T47D (cell line): Measurements from ENCODE around the gene NCSTN.
"Not testable (repeated sequence)": the region's sequence is repeated elsewhere in the genome, so short reads cannot be mapped to it uniquely, and the experiment has no call there.

Source experiments
- DNase-seq, 2 experiments: peaks; one replicate each; pipeline versions ENCODE4 v3.0.0 to v3.0.0-alpha.2; 2011 to 2012; ENCODE audit warnings: low read depth in 1 of 2, low spot score in 1 of 2
- JUND ChIP-seq: IDR thresholded peaks from 2 replicates; pipeline ENCODE4 v1.6.1; 2012; ENCODE audit warnings: low read depth
- in situ Hi-C: cut with HindIII; loops from 2 replicates; pipeline ENCODE4 v1.10.0; 2016; ENCODE audit warnings: low sequenced_read_pairs, low pct_unique_long_range_greater_than_20kb

NCSTN gene

GRCh38 chr1:160367934-160368923 is 25.0 kb downstream of the NCSTN start:
- in situ Hi-C loops = no loop called here

DNA sequence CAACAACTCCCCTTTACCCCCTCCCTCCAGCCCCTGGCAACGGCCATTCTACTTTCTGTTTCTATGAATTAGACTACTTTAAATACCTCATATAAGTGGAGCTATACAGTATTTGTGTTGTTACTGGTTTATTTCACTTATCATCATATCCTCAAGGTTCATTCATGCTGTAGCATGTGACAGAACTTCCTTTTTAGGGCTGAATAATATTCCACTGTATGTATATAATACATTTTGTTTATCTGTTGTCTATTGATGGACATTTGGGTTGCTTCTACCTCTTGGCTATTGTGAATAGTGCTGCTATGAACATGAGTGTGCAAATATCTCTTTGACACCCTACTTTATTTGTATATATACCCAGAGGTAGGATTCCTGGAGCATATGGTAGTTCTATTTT is 25.9 kb downstream of the NCSTN start:
- DNase-seq = no peak
- in situ Hi-C loops = no loop called here
- TF ChIP-seq JUND = no peak

More at GRCh38 chr1:160367934-160368923, 25.0 kb downstream of the NCSTN start:
- no peak for DNase-seq
- no peak for TF ChIP-seq JUND

DNA sequence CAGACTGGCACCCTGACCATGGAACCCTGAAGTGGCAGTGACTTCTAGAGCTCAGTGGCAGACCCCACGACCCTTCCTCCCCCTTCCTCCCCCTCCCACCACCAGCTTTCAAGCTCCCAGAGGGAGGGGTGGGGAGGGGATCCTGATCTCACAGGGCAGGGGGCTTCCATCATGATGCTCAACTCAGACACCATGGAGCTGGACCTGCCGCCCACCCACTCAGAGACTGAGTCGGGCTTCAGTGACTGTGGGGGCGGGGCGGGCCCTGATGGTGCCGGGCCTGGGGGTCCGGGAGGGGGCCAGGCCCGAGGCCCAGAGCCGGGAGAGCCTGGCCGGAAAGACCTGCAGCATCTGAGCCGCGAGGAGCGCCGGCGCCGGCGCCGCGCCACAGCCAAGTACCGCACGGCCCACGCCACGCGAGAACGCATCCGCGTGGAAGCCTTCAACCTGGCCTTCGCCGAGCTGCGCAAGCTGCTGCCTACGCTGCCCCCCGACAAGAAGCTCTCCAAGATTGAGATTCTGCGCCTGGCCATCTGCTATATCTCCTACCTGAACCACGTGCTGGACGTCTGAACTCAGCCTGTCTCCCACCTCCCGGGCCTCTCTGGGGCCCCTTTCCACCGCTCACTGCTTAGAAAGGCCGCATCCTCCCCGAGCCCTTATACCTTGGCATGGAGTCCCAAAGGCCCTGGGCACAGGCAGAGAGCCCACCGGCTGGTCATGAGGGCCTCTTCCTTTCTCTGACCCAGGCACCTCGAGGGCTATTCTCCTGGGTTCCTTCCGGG is 27.6 kb downstream of the NCSTN start:
- no peak for TF ChIP-seq JUND
- in situ Hi-C loops = no loop called here
- no peak for DNase-seq

DNA sequence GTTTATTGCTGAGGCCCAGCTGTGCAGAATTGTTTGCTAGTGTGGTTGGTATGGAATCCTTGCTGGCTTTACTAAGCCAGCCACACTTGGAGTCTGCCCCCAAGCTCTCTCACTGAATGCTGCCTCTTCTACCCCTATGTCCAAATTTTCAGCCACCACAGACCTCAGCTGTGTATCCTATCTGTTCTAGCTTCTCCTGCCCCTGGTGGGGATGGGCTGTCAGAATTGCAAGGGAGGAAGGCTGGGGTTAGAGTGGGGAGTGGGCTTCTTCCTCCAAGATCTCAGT is 28.1 kb downstream of the NCSTN start:
- in situ Hi-C loops = no loop called here
- no peak for DNase-seq
- no peak for TF ChIP-seq JUND

GRCh38 chr1:160371756-160372155 is 28.6 kb downstream of the NCSTN start:
- in situ Hi-C loops = no loop called here
- DNase-seq = no peak
- TF ChIP-seq JUND = no peak

- TF ChIP-seq JUND = no peak
- DNase-seq = peak in 1 of 2 experiments; percentile 31
- in situ Hi-C loops = no loop called here
These were observed 30.5 kb downstream of the NCSTN start for GRCh38 chr1:160373696-160374095.

DNA sequence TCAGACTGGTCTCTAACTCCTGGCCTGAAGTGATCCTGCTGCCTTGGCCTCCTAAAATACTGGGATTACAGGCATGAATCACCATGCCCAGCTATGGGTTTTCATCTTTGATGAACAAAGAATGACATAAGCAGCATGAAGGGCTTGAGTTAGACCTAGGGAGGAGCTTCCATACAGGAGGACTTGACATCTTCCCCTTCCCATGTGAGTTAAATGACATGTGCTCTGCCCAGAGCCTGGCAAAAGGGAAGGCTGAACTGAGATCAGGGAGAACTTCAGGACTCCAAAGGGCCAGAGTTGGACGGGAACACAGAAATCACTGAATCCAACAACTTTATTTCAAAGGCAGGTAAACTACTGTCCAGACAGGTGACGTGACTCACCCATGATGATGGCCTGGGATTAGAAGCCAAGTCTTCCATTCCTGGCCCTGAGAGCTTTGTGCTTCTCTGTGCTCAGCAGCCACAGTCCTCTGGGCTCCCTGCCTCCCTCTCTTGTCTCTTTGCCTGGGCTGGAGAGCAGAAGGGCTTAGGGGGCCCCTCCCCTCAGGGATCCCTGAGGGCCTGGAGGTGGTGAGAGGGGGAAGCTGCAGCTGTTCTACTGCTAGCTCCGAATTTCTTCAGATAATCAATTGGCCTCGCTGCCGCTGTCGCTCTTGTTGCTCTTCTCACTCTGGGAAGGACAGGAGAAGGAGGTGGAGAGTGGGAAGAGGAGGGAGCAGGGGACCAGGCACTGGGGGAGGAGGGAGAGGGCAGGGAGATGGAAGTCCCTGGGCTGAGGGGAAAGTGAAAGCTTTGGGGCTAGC is 31.3 kb downstream of the NCSTN start:
- TF ChIP-seq JUND = no peak
- DNase-seq = no peak
- in situ Hi-C loops = no loop called here

DNA sequence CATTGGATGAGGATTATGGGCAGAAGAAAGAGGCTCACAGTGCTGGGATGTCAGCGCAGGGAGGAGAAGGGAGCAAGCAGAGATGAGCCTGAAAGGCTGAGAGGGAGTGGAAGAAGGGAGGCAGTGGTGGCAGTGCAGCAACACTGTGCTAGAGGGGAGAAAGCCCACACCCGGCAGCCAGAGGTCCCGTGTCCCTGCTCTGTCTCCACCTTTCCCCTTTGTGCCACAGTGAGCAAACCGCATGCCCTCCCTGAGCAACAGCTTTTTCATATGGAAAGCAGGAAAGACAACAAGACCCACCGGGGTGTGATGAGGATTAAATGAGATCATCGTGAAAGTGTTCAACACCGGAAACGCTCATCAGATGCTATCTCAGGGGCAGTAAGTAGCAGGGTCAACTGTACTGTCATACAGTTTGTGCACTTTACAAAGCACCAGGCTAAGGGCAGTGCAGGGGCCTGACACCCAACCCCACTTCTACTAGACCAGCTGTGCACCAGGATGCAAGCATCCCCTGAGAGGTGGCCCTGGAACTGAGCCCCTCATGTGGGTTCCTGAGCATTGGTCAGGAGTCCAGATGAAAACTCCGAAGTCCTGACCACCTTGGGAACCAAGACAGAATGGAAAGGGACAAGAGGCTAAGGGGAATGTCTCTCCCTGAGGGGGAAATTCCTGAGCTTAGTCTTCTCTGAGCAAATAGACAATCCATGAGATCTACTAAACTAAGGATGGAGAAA is 32.8 kb downstream of the NCSTN start:
- TF ChIP-seq JUND = no peak
- no peak for DNase-seq
- in situ Hi-C loops = no loop called here

DNA sequence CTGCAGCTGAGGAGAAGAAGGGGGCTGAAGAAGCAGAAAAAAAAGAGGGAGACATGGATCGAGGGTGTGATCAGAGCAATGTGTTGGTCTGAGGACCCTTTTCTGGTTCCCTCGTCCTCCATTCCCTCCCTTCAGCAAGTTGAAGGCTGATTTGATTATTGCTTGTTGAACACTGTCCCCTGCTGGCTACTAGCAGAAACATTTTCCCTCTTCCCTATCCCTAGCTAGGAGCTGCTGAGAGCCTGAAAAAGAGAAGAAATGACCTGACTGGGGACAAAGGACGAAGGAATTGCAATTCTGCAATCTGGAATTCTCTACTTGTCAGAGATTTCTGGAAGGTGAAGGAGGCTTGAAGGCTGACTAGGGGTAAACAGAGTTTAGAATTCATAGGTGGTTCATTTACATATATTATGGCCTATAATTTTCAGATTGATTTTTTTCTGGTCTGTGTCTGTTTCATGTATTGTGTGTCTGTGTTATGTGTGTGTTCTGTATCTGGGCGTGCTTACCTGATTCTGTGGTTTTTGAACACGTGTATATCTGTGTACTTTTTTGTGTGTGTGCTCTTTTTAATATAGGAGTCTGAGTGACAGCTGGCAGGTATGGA is 33.4 kb downstream of the NCSTN start:
- TF ChIP-seq JUND = no peak
- peak; percentile 58 to 73 for DNase-seq
- in situ Hi-C loops = no loop called here

GRCh38 chr1:160377585-160378206 is 34.5 kb downstream of the NCSTN start:
- TF ChIP-seq JUND = no peak
- no peak for DNase-seq
- in situ Hi-C loops = no loop called here

DNA sequence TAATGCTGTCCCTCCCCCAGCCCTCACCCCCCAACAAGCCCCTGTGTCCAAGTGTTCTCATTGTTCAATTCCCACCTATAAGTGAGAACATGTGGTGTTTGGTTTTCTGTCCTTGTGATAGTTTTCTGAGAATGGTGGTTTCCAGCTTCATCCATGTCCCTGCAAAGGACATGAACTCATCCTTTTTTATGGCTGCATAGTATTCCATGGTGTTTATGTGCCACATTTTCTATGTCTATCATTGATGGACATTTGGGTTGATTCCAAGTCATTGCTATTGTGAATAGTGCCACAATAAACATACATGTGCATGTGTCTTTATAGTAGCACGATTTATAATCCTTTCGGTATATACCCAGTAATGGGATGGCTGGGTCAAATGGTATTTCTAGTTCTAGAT is 41.6 kb downstream of the NCSTN start:
- DNase-seq, in situ Hi-C loops: not testable (repeated sequence)

- in situ Hi-C loops, DNase-seq: not testable (repeated sequence)
These were observed 45.2 kb downstream of the NCSTN start for GRCh38 chr1:160388406-160388805.
